ENCODE measurements around the gene CAPZA2. TPM values are rescaled to one million over a fixed set of nuclear protein-coding genes. Genes with fewer than 3 reads are reported as not detected.

Gene CAPZA2
- total and polyA plus RNA-seq, 9 of the 15 experiments (the other 6 are each of a cell fraction or from before 2014, with no cell fraction given), result 67.0 to 524 (median 176) TPM

DNA sequence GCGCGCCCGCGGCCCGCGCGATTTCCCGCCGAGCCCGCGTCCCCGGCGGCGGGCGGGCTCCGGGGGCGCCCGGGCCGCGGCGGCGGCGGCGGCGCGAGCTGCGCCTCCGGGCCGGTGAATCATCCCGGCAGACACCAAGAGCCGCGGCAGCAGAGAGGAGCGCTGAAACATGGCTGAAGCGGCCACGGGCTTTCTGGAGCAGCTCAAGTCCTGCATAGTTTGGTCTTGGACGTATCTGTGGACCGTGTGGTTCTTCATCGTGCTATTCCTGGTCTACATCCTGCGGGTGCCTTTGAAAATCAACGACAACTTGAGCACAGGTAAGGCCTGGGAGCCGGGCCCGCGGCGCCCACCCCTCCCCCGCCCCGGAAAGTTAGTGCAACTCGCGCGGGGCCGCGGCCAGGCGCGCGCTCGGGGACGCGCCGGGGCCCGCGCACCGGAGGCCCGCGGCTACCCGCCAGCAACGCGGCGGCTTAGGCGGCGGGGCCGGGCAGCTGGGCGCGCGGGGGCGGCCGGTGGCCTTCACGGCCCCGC lies 91.1 kb downstream of the CAPZA2 start, which contains the start of gene ST7 (continued):
- TF ChIP-seq, protein P1, sequence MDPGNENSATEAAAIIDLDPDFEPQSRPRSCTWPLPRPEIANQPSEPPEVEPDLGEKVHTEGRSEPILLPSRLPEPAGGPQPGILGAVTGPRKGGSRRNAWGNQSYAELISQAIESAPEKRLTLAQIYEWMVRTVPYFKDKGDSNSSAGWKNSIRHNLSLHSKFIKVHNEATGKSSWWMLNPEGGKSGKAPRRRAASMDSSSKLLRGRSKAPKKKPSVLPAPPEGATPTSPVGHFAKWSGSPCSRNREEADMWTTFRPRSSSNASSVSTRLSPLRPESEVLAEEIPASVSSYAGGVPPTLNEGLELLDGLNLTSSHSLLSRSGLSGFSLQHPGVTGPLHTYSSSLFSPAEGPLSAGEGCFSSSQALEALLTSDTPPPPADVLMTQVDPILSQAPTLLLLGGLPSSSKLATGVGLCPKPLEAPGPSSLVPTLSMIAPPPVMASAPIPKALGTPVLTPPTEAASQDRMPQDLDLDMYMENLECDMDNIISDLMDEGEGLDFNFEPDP (CRISPR knock-in tag; IDR thresholded peaks at IDR 0.05), result no peak
- TF ChIP-seq EWSR1 (IDR thresholded peaks at IDR 0.05; ENCODE audit: borderline replicate concordance, low read depth, partially characterized antibody) (no peak), ZNF668 (CRISPR knock-in tag; IDR thresholded peaks at IDR 0.05) (peak; percentile 47; the same call in 1 of the 2 replicates), SMC3 (conservative IDR thresholded peaks at IDR 0.05; ENCODE audit: insufficient read depth, low read depth, low read length) (no peak), BDP1 (IDR thresholded peaks at IDR 0.05; ENCODE audit: insufficient read depth, insufficient read length) (no peak), FIP1L1 (IDR thresholded peaks at IDR 0.05; ENCODE audit: low read depth, low read length, poor library complexity, severe bottlenecking) (no peak), NR2C1 (IDR thresholded peaks at IDR 0.05) (no peak), NR2C1 (tag; IDR thresholded peaks at IDR 0.05) (no peak), SMAD1 (IDR thresholded peaks at IDR 0.05; ENCODE audit: low read depth, low read length, partially characterized antibody) (peak; percentile 48), ZNF79 (CRISPR knock-in tag; IDR thresholded peaks at IDR 0.05; ENCODE audit: low read depth) (no peak)
- TF ChIP-seq, protein P2, sequence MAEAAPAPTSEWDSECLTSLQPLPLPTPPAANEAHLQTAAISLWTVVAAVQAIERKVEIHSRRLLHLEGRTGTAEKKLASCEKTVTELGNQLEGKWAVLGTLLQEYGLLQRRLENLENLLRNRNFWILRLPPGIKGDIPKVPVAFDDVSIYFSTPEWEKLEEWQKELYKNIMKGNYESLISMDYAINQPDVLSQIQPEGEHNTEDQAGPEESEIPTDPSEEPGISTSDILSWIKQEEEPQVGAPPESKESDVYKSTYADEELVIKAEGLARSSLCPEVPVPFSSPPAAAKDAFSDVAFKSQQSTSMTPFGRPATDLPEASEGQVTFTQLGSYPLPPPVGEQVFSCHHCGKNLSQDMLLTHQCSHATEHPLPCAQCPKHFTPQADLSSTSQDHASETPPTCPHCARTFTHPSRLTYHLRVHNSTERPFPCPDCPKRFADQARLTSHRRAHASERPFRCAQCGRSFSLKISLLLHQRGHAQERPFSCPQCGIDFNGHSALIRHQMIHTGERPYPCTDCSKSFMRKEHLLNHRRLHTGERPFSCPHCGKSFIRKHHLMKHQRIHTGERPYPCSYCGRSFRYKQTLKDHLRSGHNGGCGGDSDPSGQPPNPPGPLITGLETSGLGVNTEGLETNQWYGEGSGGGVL (CRISPR knock-in tag; IDR thresholded peaks at IDR 0.05), result no peak
- TF ChIP-seq, protein P3, sequence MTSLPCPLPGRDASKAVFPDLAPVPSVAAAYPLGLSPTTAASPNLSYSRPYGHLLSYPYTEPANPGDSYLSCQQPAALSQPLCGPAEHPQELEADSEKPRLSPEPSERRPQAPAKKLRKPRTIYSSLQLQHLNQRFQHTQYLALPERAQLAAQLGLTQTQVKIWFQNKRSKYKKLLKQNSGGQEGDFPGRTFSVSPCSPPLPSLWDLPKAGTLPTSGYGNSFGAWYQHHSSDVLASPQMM (CRISPR knock-in tag; IDR thresholded peaks at IDR 0.05), result no peak
- TF ChIP-seq, protein P4, sequence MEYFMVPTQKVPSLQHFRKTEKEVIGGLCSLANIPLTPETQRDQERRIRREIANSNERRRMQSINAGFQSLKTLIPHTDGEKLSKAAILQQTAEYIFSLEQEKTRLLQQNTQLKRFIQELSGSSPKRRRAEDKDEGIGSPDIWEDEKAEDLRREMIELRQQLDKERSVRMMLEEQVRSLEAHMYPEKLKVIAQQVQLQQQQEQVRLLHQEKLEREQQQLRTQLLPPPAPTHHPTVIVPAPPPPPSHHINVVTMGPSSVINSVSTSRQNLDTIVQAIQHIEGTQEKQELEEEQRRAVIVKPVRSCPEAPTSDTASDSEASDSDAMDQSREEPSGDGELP (CRISPR knock-in tag; IDR thresholded peaks at IDR 0.05; ENCODE audit: borderline replicate concordance), result no peak

All from K562 (cell line).